ENCODE measurements around the gene NGRN. TPM values are rescaled to one million over a fixed set of nuclear protein-coding genes. Genes with fewer than 3 reads are reported as not detected.
"Not testable (repeated sequence)": the region's sequence is repeated elsewhere in the genome, so short reads cannot be mapped to it uniquely, and the experiment has no call there.

Gene NGRN
- total and polyA plus RNA-seq, 2 of the 4 experiments (the other 2 are of a cell fraction), result 39.6 to 46.2 TPM

GRCh38 chr15:90305355-90305754 is 39.9 kb downstream of the NGRN start:
- CTCF ChIA-PET, result interaction anchor here (2.2 kb wide), 1 partner anchor 15 kb away, joined by 6 read pairs; no protein-coding TSS in a partner anchor

More at GRCh38 chr15:90305355-90305754, 39.9 kb downstream of the NGRN start:
- BruUV-seq (replicated peaks); H3K56ac ChIP-seq (ENCODE audit: extremely low read depth, insufficient read depth, low read length); H3K4me2 ChIP-seq (ENCODE audit: low read depth, low read length); intact Hi-C loops (cut with micrococcal nuclease); H3K27ac ChIP-seq (ENCODE audit: insufficient read depth, low read length); H4K5ac ChIP-seq (ENCODE audit: low read depth, low read length); H2BK20ac ChIP-seq (ENCODE audit: low read depth, low read length); H3K4me3 ChIP-seq (ENCODE audit: insufficient read depth, low read depth, low read length); H4K8ac ChIP-seq (ENCODE audit: low read depth in 2 of 2, low read length in 2 of 2); H3K27me3 ChIP-seq (ENCODE audit: control insufficient read depth, insufficient read depth, low read length); DNase-seq; H3K18ac ChIP-seq (ENCODE audit: low read depth, low read length); H2BK15ac ChIP-seq (ENCODE audit: low read depth, low read length); H2AFZ ChIP-seq (replicated peaks; ENCODE audit: low read length, poor library complexity); H2BK5ac ChIP-seq (ENCODE audit: low read depth, low read length, poor library complexity, severe bottlenecking); H2BK120ac ChIP-seq (ENCODE audit: low read depth, low read length); H3K36me3 ChIP-seq (ENCODE audit: control insufficient read depth, insufficient read depth, low read length); H3K9me1 ChIP-seq (ENCODE audit: insufficient read depth, low read length); H3K79me1 ChIP-seq (ENCODE audit: low read depth in 1 of 2, low read length in 2 of 2); H3K4me1 ChIP-seq (ENCODE audit: control insufficient read depth, insufficient read depth, low read length); H3K9me3 ChIP-seq (ENCODE audit: control insufficient read depth, insufficient read depth, low read length); H3K9ac ChIP-seq (ENCODE audit: low read depth, low read length); ATAC-seq (ENCODE audit: low read depth); H4K91ac ChIP-seq (ENCODE audit: insufficient read depth, low read depth, low read length); H4K20me1 ChIP-seq (ENCODE audit: insufficient read depth, low read length); H2AK9ac ChIP-seq (replicated peaks; ENCODE audit: low read depth, low read length, poor library complexity); H2AK5ac ChIP-seq (ENCODE audit: low read depth, low read length); H3K14ac ChIP-seq (replicated peaks; ENCODE audit: low read depth, low read length); dilution Hi-C loops (cut with HindIII; ENCODE audit: low sequenced_read_pairs, unreplicated experiment); POLR2A ChIA-PET (ENCODE audit: unreplicated experiment); H3K23ac ChIP-seq (ENCODE audit: low read depth, low read length); H3K4ac ChIP-seq (ENCODE audit: low read depth, low read length): not testable (repeated sequence)
- in situ Hi-C loops (cut with MboI; ENCODE audit: low sequenced_read_pairs), result loop anchor here (25.0 kb wide), 1 partner anchor 582 kb away; the partner anchor contains the start of gene FES
- 69% methylated on average over 2 of the region's 14 CpGs; no CpG with 5 or more reads in 1 of the 2 experiments for WGBS, 2 experiments (ENCODE audit: extremely low coverage in 2 of 2, insufficient read length in 1 of 2)
